ENCODE data around the gene CPA2. TPM values are rescaled to one million over a fixed set of nuclear protein-coding genes. Genes with fewer than 3 reads are reported as not detected.

The CPA2 gene
- total RNA-seq, 2 experiments from 2014 or later, result 0.14 to 0.44 TPM

DNA sequence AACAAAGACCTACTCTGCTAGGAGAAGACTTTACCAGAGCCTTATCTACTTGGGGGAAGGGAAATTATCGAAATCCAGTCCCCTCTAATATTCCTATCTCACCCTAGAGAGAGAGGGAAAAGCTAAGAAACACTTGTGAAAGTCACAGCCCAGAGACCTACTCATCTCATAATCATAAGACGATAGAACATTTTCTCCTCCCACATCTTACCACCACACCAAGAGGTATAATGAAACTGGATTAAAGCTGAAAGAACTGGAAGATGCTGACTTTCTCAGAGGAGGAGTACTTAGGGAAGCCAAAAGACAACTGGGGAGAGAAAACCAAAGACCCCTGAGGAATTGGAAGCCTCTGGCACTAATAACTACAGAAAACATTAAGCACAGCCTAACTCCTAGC is 67.2 kb downstream of the CPA2 start:
- Mint-ChIP-seq H3K27ac (no peak overlapping the region), H3K9me3 (no peaks in the 10 kb centered on the region), H3K27me3 (no peaks in the 10 kb centered on the region), H3K4me3 (no peak overlapping the region), H3K36me3 (no peaks in the 10 kb centered on the region), H3K4me1 (ENCODE audit: low read depth) (peaks cover 3% of the 10 kb centered on the region)
- ChIA-PET POLR2A (interaction anchor here (0.8 kb wide), 1 partner anchor 59 kb away, joined by 4 read pairs; no protein-coding TSS in a partner anchor), CTCF (no interaction called here)
- intact Hi-C loops (cut with micrococcal nuclease), result no loop called here
- no peak for DNase-seq

DNA sequence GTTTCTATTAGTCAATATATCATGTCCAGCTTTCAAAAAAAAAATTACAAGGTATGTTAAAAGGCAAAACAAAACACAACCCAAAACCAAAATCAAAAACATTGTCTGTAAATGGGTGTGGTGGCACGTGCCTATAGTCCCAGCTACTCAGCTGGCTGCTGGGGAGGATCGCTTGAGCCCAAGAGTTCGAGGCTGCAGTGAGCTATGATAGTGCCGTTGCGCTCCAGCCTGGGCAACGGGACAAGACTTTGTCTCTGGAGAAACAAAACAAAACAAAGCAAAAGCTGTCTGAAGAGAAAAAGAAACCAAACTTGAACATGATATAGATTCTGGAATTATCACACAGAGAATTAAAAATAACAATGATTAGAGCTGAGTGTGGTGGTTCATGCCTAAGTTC is 67.6 kb downstream of the CPA2 start:
- CTCF ChIA-PET, result no interaction called here
- Mint-ChIP-seq H3K4me3 (no peak overlapping the region), H3K36me3 (no peaks in the 10 kb centered on the region), H3K27ac (no peak overlapping the region), H3K27me3 (no peaks in the 10 kb centered on the region), H3K9me3 (no peaks in the 10 kb centered on the region), H3K4me1 (ENCODE audit: low read depth) (peaks cover 3% of the 10 kb centered on the region)
- no peak for DNase-seq
- POLR2A ChIA-PET, result interaction anchor here (0.8 kb wide), 1 partner anchor 59 kb away, joined by 4 read pairs; no protein-coding TSS in a partner anchor
- intact Hi-C loops (cut with micrococcal nuclease), result no loop called here

DNA sequence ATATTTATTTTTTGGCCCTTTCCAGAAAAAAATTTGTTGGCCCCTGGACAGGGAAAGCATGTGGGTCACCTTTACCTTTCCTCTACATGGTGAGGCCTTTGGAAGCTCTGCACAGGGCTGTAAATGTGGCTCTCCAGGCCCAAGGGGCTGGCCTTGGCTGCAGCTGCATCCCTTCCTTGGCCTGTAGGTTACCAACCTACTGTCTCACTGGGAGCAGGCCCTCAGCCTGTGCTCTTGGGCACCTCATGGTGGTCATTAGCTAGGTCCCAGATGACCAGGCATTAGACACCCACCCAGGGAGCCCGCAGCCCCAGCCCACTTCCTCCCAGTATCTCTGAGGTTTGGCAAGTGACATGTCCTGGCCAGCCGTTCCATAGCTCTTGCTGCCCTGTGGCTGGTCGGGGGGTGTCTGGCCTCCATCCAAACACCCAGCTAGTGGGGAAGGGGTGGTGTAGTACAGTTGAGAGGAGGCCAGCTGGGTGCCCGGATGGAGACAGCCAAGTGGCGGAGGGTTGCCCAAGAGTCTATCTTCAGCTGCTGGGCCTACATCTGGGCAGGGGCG is 70.8 kb downstream of the CPA2 start:
- no peak for DNase-seq
- no peaks in the 10 kb centered on the region for H3K9me3 Mint-ChIP-seq
- ChIA-PET CTCF (no interaction called here), POLR2A (no interaction called here)
- no peak overlapping the region for H3K27ac Mint-ChIP-seq
- intact Hi-C loops (cut with micrococcal nuclease), result no loop called here
- H3K4me1 Mint-ChIP-seq (ENCODE audit: low read depth), result peaks cover 3% of the 10 kb centered on the region
- H3K4me3 Mint-ChIP-seq, result no peak overlapping the region
- no peaks in the 10 kb centered on the region for H3K27me3 Mint-ChIP-seq
- no peaks in the 10 kb centered on the region for H3K36me3 Mint-ChIP-seq

DNA sequence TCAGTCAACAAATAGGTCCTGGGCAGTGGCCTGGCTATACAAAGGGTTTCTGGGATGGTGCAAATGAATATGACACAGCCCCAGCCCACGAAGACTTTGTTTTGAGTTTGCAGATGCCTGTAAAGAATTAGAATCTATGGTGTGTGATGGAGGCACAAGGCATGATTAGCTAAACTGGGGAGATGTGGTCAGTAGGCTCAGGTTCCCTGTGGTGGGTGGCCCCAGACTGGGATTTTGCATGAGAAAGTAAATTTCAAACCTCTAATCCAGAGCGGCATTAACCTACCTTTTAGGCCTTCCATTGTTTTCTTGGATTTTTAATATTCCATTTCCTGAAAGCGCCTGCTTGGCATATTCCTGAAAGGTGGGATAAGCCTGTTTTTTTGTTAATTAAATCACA is 71.6 kb downstream of the CPA2 start:
- no peaks in the 10 kb centered on the region for H3K27me3 Mint-ChIP-seq
- POLR2A ChIA-PET, result no interaction called here
- peaks cover 3% of the 10 kb centered on the region for H3K4me1 Mint-ChIP-seq (ENCODE audit: low read depth)
- no peak for DNase-seq
- H3K9me3 Mint-ChIP-seq, result no peaks in the 10 kb centered on the region
- no peaks in the 10 kb centered on the region for H3K36me3 Mint-ChIP-seq
- intact Hi-C loops (cut with micrococcal nuclease), result no loop called here
- no peak overlapping the region for H3K27ac Mint-ChIP-seq
- no peak overlapping the region for H3K4me3 Mint-ChIP-seq
- CTCF ChIA-PET, result no interaction called here

Other genes starting within 250 kb of the CPA2 start
- gene ZC3HC1, start 215.5 kb upstream of the CPA2 start, total RNA-seq, result 10 to 100 TPM; 21.6 to 26.8 TPM
- 10 to 100 TPM; 16.4 to 16.8 TPM for gene KLHDC10, start 196.3 kb upstream of the CPA2 start, total RNA-seq
- gene TMEM209, start 61.5 kb upstream of the CPA2 start, total RNA-seq, result 10 to 100 TPM; 35.5 to 35.9 TPM
- gene SSMEM1, start 59.0 kb upstream of the CPA2 start, total RNA-seq, result not detected
- under 1 TPM; 0.45 to 0.90 TPM for gene CPA4, start 26.3 kb downstream of the CPA2 start, total RNA-seq
- gene CPA5, start 78.0 kb downstream of the CPA2 start, total RNA-seq, result under 1 TPM in 1 of 2 experiments, not detected in 1; 0.15 TPM
- gene CPA1, start 113.6 kb downstream of the CPA2 start, total RNA-seq, result not detected
- gene CEP41, start 174.2 kb downstream of the CPA2 start, total RNA-seq, result 10 to 100 TPM; 14.0 to 16.4 TPM
- 1 to 10 TPM in 1 of 2 experiments, under 1 TPM in 1; 0.83 to 1.0 TPM for gene MEST, start 225.2 kb downstream of the CPA2 start, total RNA-seq

Data from activated CD4-positive, alpha-beta memory T cell treated with anti-CD3 and anti-CD28 coated beads for 36 hours (primary cell).